Activated CD4-positive, alpha-beta T cell treated with anti-CD3 and anti-CD28 coated beads for 36 hours (primary cell): ENCODE data around the gene CAMK1D. TPM values are rescaled to one million over a fixed set of nuclear protein-coding genes. Genes with fewer than 3 reads are reported as not detected.
"Not testable (repeated sequence)": the region's sequence is repeated elsewhere in the genome, so short reads cannot be mapped to it uniquely, and the experiment has no call there.

Experiments used
- ATAC-seq: fragments of 200-7000 bp; cut with Tn5 transposase; one replicate; pipeline ENCODE4 v1.10.0; 2021; ENCODE audit warnings: mild to moderate bottlenecking, moderate library complexity
- CTCF ChIA-PET: fragments of 350-600 bp; sonication (Branson Sonifier 250); formaldehyde crosslinking; loops from one replicate; lab custom pipeline; 2021; ENCODE audit warnings: antibody characterized with exemption; lab: Charles Lee
- POLR2A ChIA-PET: fragments of 350-600 bp; sonication (Branson Sonifier 250); formaldehyde crosslinking; loops from one replicate; lab custom pipeline; 2021; ENCODE audit warnings: antibody characterized with exemption, inconsistent platforms; lab: Charles Lee
- DNase-seq: peaks from one replicate; pipeline ENCODE4 v3.0.0-alpha.2; 2020
- H3K27ac Mint-ChIP-seq: one replicate; pipeline ENCODE4 v1.8.0; 2021; ENCODE audit warnings: mixed read lengths
- H3K27me3 Mint-ChIP-seq: one replicate; pipeline ENCODE4 v1.8.0; 2021; ENCODE audit warnings: mixed read lengths
- H3K36me3 Mint-ChIP-seq: one replicate; pipeline ENCODE4 v1.8.0; 2021; ENCODE audit warnings: low read depth, mixed read lengths
- H3K4me1 Mint-ChIP-seq: one replicate; pipeline ENCODE4 v1.8.0; 2021; ENCODE audit warnings: mixed read lengths
- H3K4me3 Mint-ChIP-seq: one replicate; pipeline ENCODE4 v1.8.0; 2021; ENCODE audit warnings: mild to moderate bottlenecking, moderate library complexity, mixed read lengths
- H3K9me3 Mint-ChIP-seq: one replicate; pipeline ENCODE4 v1.8.0; 2021; ENCODE audit warnings: low read depth, mixed read lengths
- intact Hi-C, 2 experiments: fragments of 100-400 bp; cut with DNase I in 1 of 2; cut with micrococcal nuclease in 1 of 2; formaldehyde crosslinking; loops; one replicate each; pipeline versions ENCODE4 v1.14.2 to v1.15.1; 2022 to 2024; cut with DNase I, micrococcal nuclease
- total RNA-seq, 2 experiments: library from RNA; stranded (reverse); gene quantifications; one replicate each; pipeline ENCODE4 v1.2.3, GENCODE V29; 2021

The CAMK1D gene
- total RNA-seq, 2 experiments from 2014 or later = 16.0 to 16.3 TPM

DNA sequence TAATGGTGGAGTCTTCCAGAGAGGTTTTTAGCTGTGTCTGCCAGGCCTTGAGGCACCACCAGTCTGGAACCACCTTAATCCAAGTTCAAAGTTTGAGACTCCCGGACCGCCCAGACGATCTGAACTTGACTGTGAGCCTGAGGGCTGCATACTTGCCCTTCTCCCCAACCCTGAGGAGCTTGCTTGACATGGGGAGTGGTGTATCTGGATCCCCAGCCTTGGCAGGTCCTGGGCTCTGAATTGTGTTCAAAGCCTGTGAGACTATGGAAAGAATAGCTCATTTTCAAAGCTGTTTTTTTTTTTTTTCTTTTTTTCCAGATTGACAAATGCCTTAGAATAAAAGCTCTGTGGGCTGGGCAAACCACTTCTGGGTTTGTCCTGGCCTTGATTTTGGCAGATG lies 22.3 kb upstream of the CAMK1D start:
- Mint-ChIP-seq H3K36me3 (no peaks in the 10 kb centered on the region), H3K27me3 (no peaks in the 10 kb centered on the region), H3K9me3 (no peaks in the 10 kb centered on the region), H3K4me3 (no peak overlapping the region), H3K4me1 (peaks cover 9% of the 10 kb centered on the region), H3K27ac (no peak overlapping the region)
- ChIA-PET CTCF (no interaction called here), POLR2A (interaction anchor here (0.6 kb wide), 1 partner anchor 163 kb away, joined by 3 read pairs; no protein-coding TSS in a partner anchor)
- intact Hi-C loops = no loop called here
- ATAC-seq (no peak), DNase-seq (no peak)

GRCh38 chr10:12327476-12327875 lies 21.9 kb upstream of the CAMK1D start:
- Mint-ChIP-seq H3K36me3 (no peaks in the 10 kb centered on the region), H3K9me3 (no peaks in the 10 kb centered on the region), H3K27ac (no peak overlapping the region), H3K4me3 (no peak overlapping the region), H3K27me3 (no peaks in the 10 kb centered on the region), H3K4me1 (peaks cover 9% of the 10 kb centered on the region)
- DNase-seq (no peak), ATAC-seq (no peak)
- ChIA-PET CTCF (interaction anchor here (0.7 kb wide), 1 partner anchor 29 kb away, joined by 3 read pairs; no protein-coding TSS in a partner anchor), POLR2A (interaction anchor here (0.6 kb wide), 1 partner anchor 162 kb away, joined by 3 read pairs; no protein-coding TSS in a partner anchor)
- intact Hi-C loops = no loop called here

- intact Hi-C loops, H3K27ac Mint-ChIP-seq, ATAC-seq, H3K4me1 Mint-ChIP-seq, H3K27me3 Mint-ChIP-seq, H3K36me3 Mint-ChIP-seq, H3K4me3 Mint-ChIP-seq, POLR2A ChIA-PET, H3K9me3 Mint-ChIP-seq, DNase-seq: not testable (repeated sequence)
- CTCF ChIA-PET = interaction anchor here (0.7 kb wide), 1 partner anchor 28 kb away, joined by 3 read pairs; no protein-coding TSS in a partner anchor
These were observed 21.0 kb upstream of the CAMK1D start for GRCh38 chr10:12328312-12328711.

DNA sequence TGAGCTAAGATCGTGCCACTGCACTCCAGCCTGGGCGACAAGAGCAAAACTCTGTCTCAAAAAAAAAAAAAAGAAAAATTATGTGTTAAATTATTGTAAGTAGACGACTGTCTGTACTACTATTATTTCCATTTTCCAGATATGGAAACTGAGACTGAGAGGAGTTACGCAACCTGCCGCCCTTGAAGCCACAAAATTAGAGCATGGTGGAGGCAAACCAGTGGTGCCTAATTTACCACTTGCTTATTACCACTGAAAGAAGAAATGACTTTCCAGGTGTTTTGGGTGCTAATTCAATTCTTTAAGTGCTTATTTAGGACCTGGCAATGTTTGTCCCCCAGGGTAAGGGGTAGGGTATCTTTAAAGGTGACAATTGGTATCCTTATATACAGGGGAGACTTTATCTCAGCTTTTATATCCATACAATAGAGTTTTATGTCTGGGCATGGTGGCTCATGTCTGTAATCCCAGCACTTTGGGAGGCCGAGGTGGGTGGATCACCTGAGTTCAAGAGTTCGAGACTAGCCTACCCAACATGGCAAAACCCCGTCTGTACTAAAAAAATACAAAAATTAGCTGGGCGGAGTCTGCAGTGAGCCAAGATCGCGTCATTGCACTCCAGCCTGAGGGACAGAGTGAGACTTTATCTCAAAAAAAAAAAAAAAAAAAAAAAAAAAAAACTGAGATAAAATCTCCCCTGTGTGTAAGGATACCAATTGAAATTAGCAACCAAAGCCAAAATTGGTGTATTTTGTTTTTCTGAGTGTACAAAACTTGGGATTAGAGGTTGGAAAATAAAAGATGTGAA lies 16.6 kb upstream of the CAMK1D start:
- no peaks in the 10 kb centered on the region for H3K9me3 Mint-ChIP-seq
- H3K4me3 Mint-ChIP-seq = no peak overlapping the region
- ChIA-PET CTCF (interaction anchor here (0.5 to 0.7 kb wide), 3 partner anchors 68 to 378 kb away, joined by 3 to 4 read pairs (median 3); no protein-coding TSS in a partner anchor), POLR2A (no interaction called here)
- no peaks in the 10 kb centered on the region for H3K27me3 Mint-ChIP-seq
- DNase-seq = no peak
- no peak for ATAC-seq
- no peak overlapping the region for H3K27ac Mint-ChIP-seq
- H3K36me3 Mint-ChIP-seq = no peaks in the 10 kb centered on the region
- peaks cover 15% of the 10 kb centered on the region for H3K4me1 Mint-ChIP-seq
- intact Hi-C loops = loop anchor here in 1 of 2 experiments (2.0 kb wide), 1 partner anchor 26 kb away; no protein-coding TSS in a partner anchor

DNA sequence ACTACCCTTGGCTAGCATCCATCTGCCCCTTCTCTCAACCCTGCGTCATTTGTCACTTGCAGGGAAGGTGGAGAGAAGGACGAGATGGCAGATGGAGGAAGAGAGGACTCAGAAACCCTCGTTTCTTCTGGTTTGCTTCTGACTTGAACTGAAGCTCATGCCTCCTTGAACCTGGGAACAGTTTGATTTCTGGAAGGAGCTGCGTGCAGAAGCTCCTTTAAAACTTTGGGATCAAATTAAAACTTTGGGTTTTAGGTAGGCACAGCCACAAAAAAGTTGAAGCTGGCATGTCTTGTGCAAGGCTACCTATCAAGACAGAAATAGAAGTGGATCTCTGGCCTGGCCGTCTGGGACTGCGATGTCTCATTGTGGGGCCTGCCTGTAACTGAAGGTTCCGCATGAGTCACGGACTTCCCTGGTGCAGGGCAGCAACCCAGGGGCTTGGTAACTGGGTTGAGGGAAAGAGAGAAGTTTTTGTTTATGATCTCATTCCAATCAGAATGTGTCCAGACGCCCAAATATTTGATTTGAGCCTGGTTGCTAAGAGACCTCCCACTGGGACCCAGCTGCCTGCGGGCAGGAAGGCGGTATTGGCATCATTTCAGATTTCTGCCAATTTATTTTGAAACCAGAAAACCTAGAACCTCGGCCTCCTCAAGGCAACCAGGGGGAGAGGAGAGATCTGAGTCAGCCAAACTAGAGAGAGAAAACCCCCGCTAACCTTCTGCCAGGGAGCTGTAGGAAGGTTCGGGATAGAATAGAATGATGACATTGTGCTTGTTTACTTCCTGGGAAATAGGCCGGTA lies 15.8 kb upstream of the CAMK1D start:
- no peak overlapping the region for H3K27ac Mint-ChIP-seq
- ChIA-PET POLR2A (interaction anchor here (0.6 kb wide), 1 partner anchor 11 kb away, joined by 5 read pairs; no protein-coding TSS in a partner anchor), CTCF (interaction anchor here (0.5 kb wide), 1 partner anchor 377 kb away, joined by 3 read pairs; no protein-coding TSS in a partner anchor)
- intact Hi-C loops = loop anchor here in 1 of 2 experiments (2.0 kb wide), 1 partner anchor 27 kb away; no protein-coding TSS in a partner anchor
- peaks cover 15% of the 10 kb centered on the region for H3K4me1 Mint-ChIP-seq
- no peak overlapping the region for H3K4me3 Mint-ChIP-seq
- DNase-seq = peak; percentile 71
- H3K9me3 Mint-ChIP-seq = no peaks in the 10 kb centered on the region
- no peaks in the 10 kb centered on the region for H3K36me3 Mint-ChIP-seq
- ATAC-seq = peak; percentile 92
- no peaks in the 10 kb centered on the region for H3K27me3 Mint-ChIP-seq

- Mint-ChIP-seq H3K27ac (no peak overlapping the region), H3K4me1 (peaks cover 15% of the 10 kb centered on the region), H3K36me3 (no peaks in the 10 kb centered on the region), H3K9me3 (no peaks in the 10 kb centered on the region), H3K4me3 (no peak overlapping the region), H3K27me3 (no peaks in the 10 kb centered on the region)
- POLR2A ChIA-PET = interaction anchor here (0.6 kb wide), 1 partner anchor 10 kb away, joined by 5 read pairs; no protein-coding TSS in a partner anchor
- CTCF ChIA-PET = no interaction called here
- DNase-seq = no peak
- ATAC-seq = no peak
- intact Hi-C loops = no loop called here
These were observed 15.2 kb upstream of the CAMK1D start for GRCh38 chr10:12334186-12334530.

- H3K4me1 Mint-ChIP-seq = peaks cover 15% of the 10 kb centered on the region
- H3K27ac Mint-ChIP-seq, intact Hi-C loops, ATAC-seq, H3K27me3 Mint-ChIP-seq, H3K4me3 Mint-ChIP-seq, H3K9me3 Mint-ChIP-seq, H3K36me3 Mint-ChIP-seq, DNase-seq: not testable (repeated sequence)
- ChIA-PET CTCF (interaction anchor here (0.6 kb wide), 1 partner anchor 60 kb away, joined by 4 read pairs; no protein-coding TSS in a partner anchor), POLR2A (interaction anchor here (0.6 kb wide), 1 partner anchor 71 kb away, joined by 5 read pairs; no protein-coding TSS in a partner anchor)
These were observed 14.2 kb upstream of the CAMK1D start for GRCh38 chr10:12335169-12335568.

DNA sequence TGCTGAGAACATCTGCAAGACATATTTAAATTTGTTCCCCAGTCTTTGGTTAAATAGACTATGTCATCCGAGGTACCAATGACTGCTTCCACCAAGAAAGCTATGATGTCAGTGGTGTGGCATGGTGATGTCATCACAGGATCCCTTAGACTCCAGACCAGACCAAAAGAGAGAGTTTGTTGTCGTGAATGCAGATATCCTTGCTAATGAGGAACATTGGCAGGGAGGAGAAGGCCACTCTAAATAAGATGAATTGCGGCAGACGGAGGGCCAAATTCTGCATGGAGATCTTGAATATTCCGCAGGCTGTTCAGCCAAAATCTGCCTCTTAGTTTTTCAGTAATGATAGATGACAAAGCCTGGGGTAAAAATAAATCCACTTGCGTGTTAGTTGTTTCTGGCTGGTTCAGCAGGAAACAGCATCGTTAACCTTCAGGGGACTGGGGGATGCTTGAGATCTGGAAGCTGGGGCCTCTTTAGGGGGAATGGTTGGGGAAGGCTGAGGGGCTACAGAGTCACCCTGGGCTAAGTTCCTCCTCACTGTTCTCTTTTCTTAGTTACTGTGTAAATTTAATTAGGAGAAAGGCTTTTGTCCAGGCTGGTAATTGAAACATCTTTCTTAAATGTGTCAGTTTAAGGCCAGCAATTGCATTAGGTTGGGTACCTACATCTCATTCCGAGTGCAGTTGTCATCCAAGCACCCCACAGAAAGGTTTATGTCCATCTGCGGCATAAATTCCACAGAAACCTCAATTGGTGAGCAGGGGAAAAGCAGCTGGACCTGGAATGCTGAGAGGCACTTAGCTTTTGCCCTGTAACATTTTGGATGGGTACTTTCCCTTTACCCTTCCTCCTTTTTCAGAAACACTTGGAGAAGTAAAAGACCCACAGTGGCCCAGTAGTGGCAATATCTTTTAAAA lies 11.6 kb upstream of the CAMK1D start:
- Mint-ChIP-seq H3K4me3 (no peak overlapping the region), H3K36me3 (no peaks in the 10 kb centered on the region), H3K27ac (no peak overlapping the region), H3K4me1 (peaks cover 18% of the 10 kb centered on the region), H3K27me3 (no peaks in the 10 kb centered on the region), H3K9me3 (no peaks in the 10 kb centered on the region)
- intact Hi-C loops = no loop called here
- no peak for ATAC-seq
- ChIA-PET CTCF (interaction anchor here (0.6 kb wide), 1 partner anchor 25 kb away, joined by 3 read pairs; no protein-coding TSS in a partner anchor), POLR2A (no interaction called here)
- DNase-seq = no peak

- Mint-ChIP-seq H3K27ac (no peak overlapping the region), H3K9me3 (peaks cover 3% of the 10 kb centered on the region), H3K36me3 (no peaks in the 10 kb centered on the region), H3K4me1 (peaks cover 8% of the 10 kb centered on the region), H3K4me3 (no peak overlapping the region), H3K27me3 (no peaks in the 10 kb centered on the region)
- no peak for DNase-seq
- CTCF ChIA-PET = no interaction called here
- POLR2A ChIA-PET = no interaction called here
- ATAC-seq = no peak
- intact Hi-C loops = no loop called here
These were observed 10.4 kb upstream of the CAMK1D start for GRCh38 chr10:12338981-12339380.

GRCh38 chr10:12340371-12340770 lies 9.0 kb upstream of the CAMK1D start:
- peaks cover 3% of the 10 kb centered on the region for H3K9me3 Mint-ChIP-seq
- H3K27me3 Mint-ChIP-seq = no peaks in the 10 kb centered on the region
- intact Hi-C loops = no loop called here
- ChIA-PET CTCF (interaction anchor here (0.6 kb wide), 1 partner anchor 1166 kb away, joined by 3 read pairs; no protein-coding TSS in a partner anchor), POLR2A (no interaction called here)
- no peaks in the 10 kb centered on the region for H3K36me3 Mint-ChIP-seq
- H3K27ac Mint-ChIP-seq = no peak overlapping the region
- ATAC-seq (no peak), DNase-seq (no peak)
- H3K4me3 Mint-ChIP-seq = no peak overlapping the region
- H3K4me1 Mint-ChIP-seq = peaks cover 4% of the 10 kb centered on the region
